ENCODE data around the gene FADS3. TPM values are rescaled to one million over a fixed set of nuclear protein-coding genes. Genes with fewer than 3 reads are reported as not detected.

FADS3 gene
- total and polyA plus RNA-seq, 2 donors (not counting 1 experiment from before 2014, with no cell fraction given) = 225 to 256 TPM

GRCh38 chr11:61903845-61904244, 12.5 kb upstream of the FADS3 start:
- H3K4me3 ChIP-seq (ENCODE audit: control extremely low read depth in 1 of 5, extremely low read depth in 1 of 5, insufficient read depth in 1 of 5, low read depth in 2 of 5, low read length in 4 of 5) = no peak overlapping the region
- no peak for ATAC-seq (ENCODE audit: low read depth)
- peaks cover 0 to 3% (median 2%) of the 10 kb centered on the region in 4 experiments for H3K27me3 ChIP-seq (replicated peaks in 1 of 4; ENCODE audit: control extremely low read depth in 1 of 4, control insufficient read depth in 3 of 4, insufficient read depth in 4 of 4, low read length in 3 of 4)
- ChIA-PET POLR2A (interaction anchor here (0.5 kb wide), 1 partner anchor 24 kb away, joined by 3 read pairs; no protein-coding TSS in a partner anchor), CTCF (interaction anchor here (0.7 to 12.0 kb wide), 3 partner anchors 44 to 180 kb away, joined by 3 to 424 read pairs (median 6); no protein-coding TSS in a partner anchor)
- TF ChIP-seq CTCF (IDR thresholded peaks at IDR 0.05) (no peak), EZH2 (IDR thresholded peaks at IDR 0.05; ENCODE audit: borderline replicate concordance, insufficient read depth, low read depth, low read length, poor library complexity, severe bottlenecking) (no peak)
- H3K9ac ChIP-seq (ENCODE audit: low read length) = no peak overlapping the region
- peaks cover 0 to 6% (median 0%) of the 10 kb centered on the region in 3 donors for H3K9me3 ChIP-seq (ENCODE audit: control extremely low read depth in 1 of 3, control insufficient read depth in 2 of 3, insufficient read depth in 1 of 3, low read length in 2 of 3)
- no peak overlapping the region for H3K27ac Mint-ChIP-seq
- no peaks in the 10 kb centered on the region for H4K20me1 ChIP-seq (ENCODE audit: control insufficient read depth, insufficient read depth, low read length, poor library complexity, severe bottlenecking)
- H3K9me3 Mint-ChIP-seq (ENCODE audit: insufficient read depth) = no peaks in the 10 kb centered on the region
- intact Hi-C loops (cut with micrococcal nuclease) = no loop called here
- H3K4me1 Mint-ChIP-seq = peaks cover 6% of the 10 kb centered on the region
- H3K36me3 ChIP-seq (replicated peaks in 1 of 2; ENCODE audit: control extremely low read depth in 1 of 2, control insufficient read depth in 1 of 2, extremely low read depth in 1 of 2, insufficient read depth in 2 of 2, low read length in 1 of 2) = no peaks in the 10 kb centered on the region
- 97% methylated on average over 3 of the region's 3 CpGs for WGBS (ENCODE audit: insufficient coverage)
- peak overlapping the region; percentile 25 for H2AFZ ChIP-seq (ENCODE audit: insufficient read depth, low read depth, low read length, poor library complexity, severe bottlenecking)
- H3K4me3 Mint-ChIP-seq = no peak overlapping the region
- DNase-seq = no peak
- H3K4me2 ChIP-seq (replicated peaks; ENCODE audit: low read depth, low read length, poor library complexity, severe bottlenecking) = peak overlapping the region; percentile 4
- peaks cover 4% of the 10 kb centered on the region for H3K27me3 Mint-ChIP-seq
- H3K4me1 ChIP-seq (ENCODE audit: control insufficient read depth in 2 of 2, insufficient read depth in 2 of 2, low read length in 2 of 2) = peaks cover 7 to 21% of the 10 kb centered on the region in 2 donors
- H3K79me2 ChIP-seq (ENCODE audit: control insufficient read depth, insufficient read depth, low read length) = no peaks in the 10 kb centered on the region
- H3K27ac ChIP-seq (ENCODE audit: low read length in 2 of 2) = no peak overlapping the region

GRCh38 chr11:61902313-61902712, 11.0 kb upstream of the FADS3 start:
- no peak for ATAC-seq (ENCODE audit: low read depth)
- no peak overlapping the region for H3K4me2 ChIP-seq (replicated peaks; ENCODE audit: low read depth, low read length, poor library complexity, severe bottlenecking)
- Mint-ChIP-seq H3K27ac (no peak overlapping the region), H3K9me3 (ENCODE audit: insufficient read depth) (no peaks in the 10 kb centered on the region), H3K4me3 (no peak overlapping the region), H3K4me1 (peaks cover 19% of the 10 kb centered on the region), H3K27me3 (peaks cover 4% of the 10 kb centered on the region)
- no peak overlapping the region for H2AFZ ChIP-seq (ENCODE audit: insufficient read depth, low read depth, low read length, poor library complexity, severe bottlenecking)
- CTCF ChIA-PET = interaction anchor here (1.3 to 12.0 kb wide), 5 partner anchors 22 to 203 kb away, joined by 3 to 424 read pairs (median 165); partner anchors contain the start of gene BEST1
- POLR2A ChIA-PET = no interaction called here
- no peaks in the 10 kb centered on the region for H4K20me1 ChIP-seq (ENCODE audit: control insufficient read depth, insufficient read depth, low read length, poor library complexity, severe bottlenecking)
- WGBS (ENCODE audit: insufficient coverage) = 100% methylated on average over 3 of the region's 11 CpGs
- peaks cover 21 to 36% of the 10 kb centered on the region in 2 donors for H3K4me1 ChIP-seq (ENCODE audit: control insufficient read depth in 2 of 2, insufficient read depth in 2 of 2, low read length in 2 of 2)
- no peak overlapping the region for H3K9ac ChIP-seq (ENCODE audit: low read length)
- intact Hi-C loops (cut with micrococcal nuclease) = no loop called here
- no peak overlapping the region for H3K4me3 ChIP-seq (ENCODE audit: control extremely low read depth in 1 of 5, extremely low read depth in 1 of 5, insufficient read depth in 1 of 5, low read depth in 2 of 5, low read length in 4 of 5)
- no peaks in the 10 kb centered on the region for H3K36me3 ChIP-seq (replicated peaks in 1 of 2; ENCODE audit: control extremely low read depth in 1 of 2, control insufficient read depth in 1 of 2, extremely low read depth in 1 of 2, insufficient read depth in 2 of 2, low read length in 1 of 2)
- no peak for DNase-seq
- H3K9me3 ChIP-seq (ENCODE audit: control extremely low read depth in 1 of 3, control insufficient read depth in 2 of 3, insufficient read depth in 1 of 3, low read length in 2 of 3) = peaks cover 0 to 6% (median 0%) of the 10 kb centered on the region in 3 donors
- H3K27me3 ChIP-seq (replicated peaks in 1 of 4; ENCODE audit: control extremely low read depth in 1 of 4, control insufficient read depth in 3 of 4, insufficient read depth in 4 of 4, low read length in 3 of 4) = peaks cover 0 to 3% (median 2%) of the 10 kb centered on the region in 4 experiments
- H3K79me2 ChIP-seq (ENCODE audit: control insufficient read depth, insufficient read depth, low read length) = no peaks in the 10 kb centered on the region
- no peak overlapping the region for H3K27ac ChIP-seq (ENCODE audit: low read length in 2 of 2)
- TF ChIP-seq EZH2 (IDR thresholded peaks at IDR 0.05; ENCODE audit: borderline replicate concordance, insufficient read depth, low read depth, low read length, poor library complexity, severe bottlenecking) (no peak), CTCF (IDR thresholded peaks at IDR 0.05) (no peak)
